Type B pancreatic cell (in vitro differentiated cells): Measurements from ENCODE around the gene VAC14. TPM values are rescaled to one million over a fixed set of nuclear protein-coding genes. Genes with fewer than 3 reads are reported as not detected.

Experiments used
- DNase-seq: peaks from one replicate; pipeline ENCODE4 v3.0.0; 2021; ENCODE audit warnings: mixed read lengths; ENCODE audit not compliant: unreplicated experiment; ENCODE audit errors: extremely low spot score
- H3K27ac Mint-ChIP-seq: 2 replicates; pipeline ENCODE4 v1.8.0; 2021; ENCODE audit warnings: mild to moderate bottlenecking, mixed read lengths
- H3K27me3 Mint-ChIP-seq: 2 replicates; pipeline ENCODE4 v1.8.0; 2021; ENCODE audit warnings: mixed read lengths
- H3K36me3 Mint-ChIP-seq: 2 replicates; pipeline ENCODE4 v1.8.0; 2021; ENCODE audit warnings: mixed read lengths
- H3K4me1 Mint-ChIP-seq: one replicate; pipeline ENCODE4 v1.8.0; 2021; ENCODE audit warnings: mixed read lengths; ENCODE audit not compliant: unreplicated experiment
- H3K4me3 Mint-ChIP-seq: 2 replicates; pipeline ENCODE4 v1.8.0; 2021; ENCODE audit warnings: mild to moderate bottlenecking, mixed read lengths
- H3K9me3 Mint-ChIP-seq: 2 replicates; pipeline ENCODE4 v1.8.0; 2021; ENCODE audit warnings: mixed read lengths
- CTCF ChIP-seq: fragments of 200-600 bp; sonication (generic); conservative IDR thresholded peaks from 2 replicates; pipeline ENCODE4 v1.5.0; 2021; ENCODE audit warnings: antibody characterized with exemption, mild to moderate bottlenecking
- total RNA-seq: library from RNA; stranded (reverse); gene quantifications from 2 replicates; pipeline ENCODE4 v1.2.1, GENCODE V29; 2021; ENCODE audit warnings: low replicate concordance

VAC14 gene
- total RNA-seq, 1 donor from 2014 or later = 38.3 TPM

- H3K9me3 Mint-ChIP-seq = no peaks in the 10 kb centered on the region
- H3K27ac Mint-ChIP-seq = peak overlapping the region; percentile 74
- no peaks in the 10 kb centered on the region for H3K27me3 Mint-ChIP-seq
Measured at GRCh38 chr16:70682239-70683145, 118.5 kb downstream of the VAC14 start.

DNA sequence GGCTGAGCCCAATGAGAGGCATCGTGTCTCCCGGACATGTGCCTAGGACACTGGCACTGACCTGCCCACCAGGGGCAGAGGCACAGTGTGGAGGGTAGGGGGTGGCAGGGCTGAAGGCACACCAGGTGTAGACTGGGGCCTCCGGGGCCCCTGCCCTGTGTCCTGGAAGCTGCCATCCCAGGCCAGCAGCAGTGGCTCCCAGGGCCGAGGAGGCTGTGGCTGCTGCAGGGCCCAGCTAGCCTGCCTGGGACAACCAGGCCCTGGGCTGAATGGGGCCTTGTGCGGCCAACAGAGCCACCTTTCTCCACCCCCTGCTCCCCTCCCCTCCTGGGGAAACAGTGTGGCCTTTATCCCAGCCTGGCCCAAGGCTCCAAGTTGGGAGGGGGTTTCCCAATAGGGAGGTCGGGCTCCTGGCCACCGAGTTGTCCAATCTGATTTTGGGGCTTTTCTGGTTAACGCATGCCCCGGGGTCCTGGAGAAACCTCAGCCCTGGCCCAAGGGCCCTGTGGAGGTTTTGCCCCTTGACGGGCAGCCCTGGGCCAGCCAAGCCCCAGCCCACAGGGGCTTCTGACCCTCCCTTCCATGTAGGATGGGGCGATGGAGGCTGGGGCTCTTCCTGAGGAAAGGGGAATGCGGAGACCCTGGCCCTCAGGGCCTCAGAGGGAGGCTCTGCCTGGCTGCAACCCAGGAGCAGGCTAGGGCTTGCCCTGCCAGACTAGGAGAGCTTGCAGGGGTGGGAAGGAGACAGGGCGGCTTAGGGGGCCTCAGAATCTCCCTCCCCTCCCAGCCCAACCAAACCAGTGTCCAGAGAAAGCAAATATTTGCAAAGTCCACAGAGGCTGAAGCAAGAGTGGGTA lies 119.3 kb downstream of the VAC14 start:
- no peak overlapping the region for H3K27ac Mint-ChIP-seq
- H3K4me1 Mint-ChIP-seq = peaks cover 14% of the 10 kb centered on the region
- no peaks in the 10 kb centered on the region for H3K9me3 Mint-ChIP-seq
- H3K4me3 Mint-ChIP-seq = peak overlapping the region; percentile 58
- H3K36me3 Mint-ChIP-seq = no peaks in the 10 kb centered on the region
- TF ChIP-seq CTCF = no peak
- DNase-seq = no peak
- no peaks in the 10 kb centered on the region for H3K27me3 Mint-ChIP-seq

More at GRCh38 chr16:70682239-70683145, 118.5 kb downstream of the VAC14 start:
- Mint-ChIP-seq H3K4me1 (peaks cover 23% of the 10 kb centered on the region), H3K36me3 (no peaks in the 10 kb centered on the region), H3K4me3 (peak overlapping the region; percentile 76)
- DNase-seq = no peak
- no peak for TF ChIP-seq CTCF

DNA sequence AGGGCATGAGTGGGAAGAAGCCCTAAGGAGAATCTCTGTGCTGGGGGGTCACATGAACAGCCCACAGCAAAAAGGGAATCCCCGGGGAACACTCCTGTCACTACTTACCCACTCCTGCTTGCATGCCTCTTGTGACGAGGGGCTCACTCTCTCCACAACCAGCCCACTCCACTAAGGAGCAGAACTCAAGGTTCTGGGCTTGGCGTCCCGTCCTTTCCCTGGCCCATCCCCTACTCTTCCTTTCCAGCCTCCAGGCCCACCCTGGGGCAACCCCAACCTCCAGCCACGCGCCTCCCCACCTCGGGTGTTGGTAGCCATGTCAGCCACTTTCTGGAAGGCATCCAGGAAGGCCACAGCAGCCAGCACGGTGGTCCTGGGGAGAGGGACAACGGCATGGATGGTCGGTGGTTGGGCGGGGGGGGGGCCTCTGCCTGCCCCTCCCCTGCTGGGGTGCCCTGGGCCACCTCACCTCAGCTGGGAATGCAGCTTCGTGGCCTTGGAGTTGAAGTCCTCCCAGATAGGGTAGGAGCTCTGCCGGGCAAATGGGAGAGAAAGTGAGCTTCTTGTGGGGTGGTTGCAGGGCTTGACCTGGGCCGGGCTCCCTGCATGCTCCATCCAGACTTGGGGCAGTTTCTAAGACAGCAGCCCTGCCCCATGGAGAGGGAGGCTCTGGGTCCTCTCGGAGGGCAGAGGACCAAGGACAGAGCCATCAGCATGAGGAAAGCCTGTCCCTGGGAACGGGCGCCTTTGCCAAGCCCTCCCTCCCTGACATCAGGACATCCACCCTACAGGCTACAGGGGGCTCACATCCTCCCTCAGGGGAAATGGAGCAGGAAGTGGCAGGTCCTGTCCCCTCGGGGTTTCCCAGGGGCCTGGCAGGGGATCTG lies 120.2 kb downstream of the VAC14 start:
- no peaks in the 10 kb centered on the region for H3K27me3 Mint-ChIP-seq
- H3K9me3 Mint-ChIP-seq = no peaks in the 10 kb centered on the region
- peaks cover 12% of the 10 kb centered on the region for H3K4me1 Mint-ChIP-seq
- DNase-seq = no peak
- no peak overlapping the region for H3K4me3 Mint-ChIP-seq
- peaks cover 4% of the 10 kb centered on the region for H3K36me3 Mint-ChIP-seq
- H3K27ac Mint-ChIP-seq = no peak overlapping the region
- no peak for TF ChIP-seq CTCF

DNA sequence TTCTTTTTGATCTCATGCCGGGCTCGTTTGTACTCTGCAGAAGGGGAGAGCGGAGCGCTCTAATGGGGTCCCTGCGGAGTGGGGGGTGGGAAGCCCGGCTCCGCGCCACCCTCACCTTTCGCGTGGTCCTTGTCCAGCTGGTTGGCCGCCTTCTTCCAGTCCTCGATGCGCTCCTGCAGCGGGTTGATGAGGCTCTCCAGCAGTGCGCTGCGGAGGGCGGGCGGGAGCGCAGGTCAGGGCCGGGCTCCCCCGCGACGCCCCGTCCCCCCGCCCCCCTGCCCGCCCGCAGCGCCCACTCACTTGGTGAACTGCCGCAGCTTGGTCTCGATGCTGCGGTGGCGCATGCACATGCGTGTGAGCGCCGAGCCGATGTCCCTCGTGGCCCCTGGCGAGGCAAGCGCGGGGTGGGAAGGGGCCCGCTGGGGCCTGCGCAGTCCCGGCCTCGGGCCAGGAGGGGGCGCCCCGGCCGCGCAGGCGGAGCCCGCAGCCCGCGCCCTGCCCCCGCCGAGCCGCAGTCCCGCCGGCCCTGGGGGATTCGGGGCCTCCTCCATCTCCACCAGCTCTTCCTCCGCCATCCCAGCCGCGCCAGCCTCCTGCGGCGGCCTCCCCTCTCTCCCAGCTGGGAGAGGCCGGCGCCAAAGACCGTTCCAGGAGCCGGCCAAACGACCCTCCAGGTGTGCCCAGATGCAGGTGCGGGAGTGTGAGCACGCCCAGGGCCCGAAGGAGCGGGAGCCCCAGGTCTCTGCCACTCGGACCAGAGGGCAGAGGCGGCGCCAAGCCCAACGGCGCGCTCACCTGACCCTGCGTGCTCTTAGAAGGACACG lies 121.1 kb downstream of the VAC14 start:
- peak; percentile 73 for TF ChIP-seq CTCF
- Mint-ChIP-seq H3K36me3 (peaks cover 4% of the 10 kb centered on the region), H3K27ac (no peak overlapping the region), H3K27me3 (no peaks in the 10 kb centered on the region), H3K4me3 (no peak overlapping the region), H3K4me1 (peaks cover 12% of the 10 kb centered on the region), H3K9me3 (no peaks in the 10 kb centered on the region)
- DNase-seq = no peak
